GM21619 (cell line): ENCODE data around the gene BIN2.

ENCODE experiments used
- ATAC-seq: cut with Tn5 transposase; IDR thresholded peaks from one replicate; pipeline ENCODE4 v1.9.1; 2021; ENCODE audit not compliant: unreplicated experiment

The BIN2 gene

GRCh38 chr12:51323966-51324895 is at the start of gene BIN2:
Gene BIN2 (minus strand): TSS chr12:51324174. CDS start chr12:51324102, 72 bp downstream.
- peak; percentile 54 for ATAC-seq

DNA sequence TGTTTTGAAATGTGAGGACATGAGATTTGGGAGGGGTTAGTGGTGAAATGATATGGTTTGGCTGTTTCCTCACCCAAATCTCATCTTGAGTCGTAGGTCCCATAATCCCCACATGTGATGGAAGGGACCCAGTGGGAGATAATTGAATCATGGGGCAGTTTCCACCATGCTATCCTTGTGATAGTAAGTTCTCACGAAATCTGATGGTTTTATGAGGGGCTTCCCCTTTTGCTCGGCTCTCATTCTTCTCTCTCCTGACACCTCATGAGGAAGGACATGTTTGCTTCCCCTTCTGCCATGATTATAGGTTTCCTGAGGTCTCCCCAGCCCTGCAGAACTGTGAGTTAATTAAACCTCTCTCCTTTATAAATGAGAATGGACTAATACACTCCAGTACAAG is 49.2 kb upstream of the BIN2 start:
- no peak for ATAC-seq

DNA sequence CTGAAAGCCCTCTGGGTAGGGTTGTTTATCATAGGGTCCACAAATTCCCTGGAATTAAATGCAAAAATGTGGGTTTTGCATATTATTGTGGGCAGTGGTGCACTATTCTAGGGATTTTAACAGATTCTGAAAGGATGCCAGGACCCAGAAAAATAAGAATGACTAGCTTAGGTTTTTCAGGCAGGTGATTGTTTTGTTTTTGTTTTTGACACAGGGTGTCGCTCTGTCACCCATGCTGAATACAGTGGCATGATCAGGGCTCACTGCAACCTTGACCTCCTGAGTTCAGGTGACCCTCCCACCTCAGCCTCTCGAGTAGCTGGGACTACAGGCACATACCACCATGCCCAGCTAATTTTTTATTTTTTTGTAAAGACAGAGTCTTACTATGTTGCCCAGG is 48.0 kb upstream of the BIN2 start:
- ATAC-seq, result no peak

- no peak for ATAC-seq
Measured at GRCh38 chr12:51371295-51371953, 47.5 kb upstream of the BIN2 start.

GRCh38 chr12:51370667-51371066 is 46.7 kb upstream of the BIN2 start:
- ATAC-seq, result no peak

DNA sequence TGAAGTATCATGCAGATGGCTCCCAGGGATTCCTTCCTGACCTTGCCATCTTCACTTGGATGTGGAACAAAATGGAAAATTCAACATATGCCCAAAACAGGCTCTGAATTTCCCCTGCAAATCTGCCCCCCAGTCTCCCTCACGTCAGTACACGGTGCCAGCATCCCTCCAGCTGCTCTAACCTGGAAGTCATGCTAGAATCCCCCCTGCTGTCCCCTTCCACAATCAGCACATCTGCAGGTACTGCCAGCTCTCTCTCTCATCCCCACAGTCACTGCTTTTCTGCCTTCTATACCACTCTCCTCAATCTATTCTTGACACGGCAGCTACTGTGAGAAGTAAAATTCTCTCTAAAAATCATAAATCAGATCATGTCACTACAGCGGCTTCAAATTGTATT is 45.6 kb upstream of the BIN2 start:
- no peak for ATAC-seq

GRCh38 chr12:51368640-51369517 is 44.9 kb upstream of the BIN2 start:
- peak; percentile 99 for ATAC-seq

DNA sequence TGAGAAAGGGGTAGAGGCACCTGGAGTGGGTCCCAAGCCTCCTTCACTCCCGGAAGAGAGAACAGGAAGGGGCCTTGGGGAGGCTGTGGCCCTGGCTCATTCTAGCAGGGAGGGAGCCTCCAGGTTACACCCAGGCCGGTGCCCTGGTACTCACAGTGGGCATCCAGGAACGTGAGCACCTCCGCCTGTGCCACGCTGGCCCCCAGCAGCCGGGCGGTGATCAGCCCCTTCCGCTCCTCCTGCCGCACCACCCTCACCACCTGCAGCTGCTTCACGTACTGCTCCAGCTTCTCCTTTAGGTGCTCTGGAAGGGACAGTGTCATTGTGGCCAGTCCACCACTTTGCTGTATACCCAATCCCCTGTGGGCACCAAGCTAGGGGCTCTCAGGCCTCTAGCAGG is 41.3 kb upstream of the BIN2 start:
- no peak for ATAC-seq

DNA sequence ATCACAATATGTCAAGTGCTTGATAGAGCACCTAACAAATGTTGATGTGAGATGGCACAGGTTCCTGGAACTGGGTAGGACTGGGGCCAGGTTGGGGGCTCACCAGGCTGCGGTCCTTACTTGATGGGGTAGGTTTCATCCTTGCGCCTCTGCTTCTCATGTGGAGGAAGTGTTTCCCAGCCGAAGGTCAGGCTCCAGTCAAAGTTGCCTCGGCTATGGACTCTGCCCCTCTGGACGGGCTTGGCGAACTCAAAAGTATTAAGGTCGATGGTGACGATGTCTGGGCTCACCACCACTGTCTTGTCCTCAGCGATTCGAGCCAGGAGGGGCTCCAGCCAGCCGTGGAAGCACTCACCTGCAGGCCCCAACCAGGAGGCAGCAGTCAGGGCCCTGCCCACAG is 40.0 kb upstream of the BIN2 start:
- ATAC-seq, result no peak

- ATAC-seq, result no peak
Measured at GRCh38 chr12:51362747-51363342, 38.9 kb upstream of the BIN2 start.

DNA sequence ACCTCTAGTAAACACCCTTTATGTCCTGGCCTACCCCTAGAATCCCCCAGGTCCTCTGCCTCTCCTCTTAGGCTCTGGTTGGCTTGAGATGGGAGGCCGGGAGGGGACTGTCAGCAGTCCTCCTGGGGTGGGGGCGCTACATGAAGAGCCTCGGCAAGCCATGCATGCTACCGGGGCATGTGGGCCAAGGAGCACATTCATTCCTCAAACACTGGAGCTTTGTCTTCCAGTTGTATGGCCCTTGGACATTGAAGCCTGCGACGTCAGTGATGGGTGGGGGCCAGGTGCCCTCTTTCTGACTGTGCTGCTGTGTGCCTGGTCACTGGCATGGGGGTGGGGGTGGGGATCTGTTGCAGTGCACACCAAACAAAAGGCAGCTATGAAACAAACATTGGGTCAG is 38.3 kb upstream of the BIN2 start:
- ATAC-seq, result no peak

DNA sequence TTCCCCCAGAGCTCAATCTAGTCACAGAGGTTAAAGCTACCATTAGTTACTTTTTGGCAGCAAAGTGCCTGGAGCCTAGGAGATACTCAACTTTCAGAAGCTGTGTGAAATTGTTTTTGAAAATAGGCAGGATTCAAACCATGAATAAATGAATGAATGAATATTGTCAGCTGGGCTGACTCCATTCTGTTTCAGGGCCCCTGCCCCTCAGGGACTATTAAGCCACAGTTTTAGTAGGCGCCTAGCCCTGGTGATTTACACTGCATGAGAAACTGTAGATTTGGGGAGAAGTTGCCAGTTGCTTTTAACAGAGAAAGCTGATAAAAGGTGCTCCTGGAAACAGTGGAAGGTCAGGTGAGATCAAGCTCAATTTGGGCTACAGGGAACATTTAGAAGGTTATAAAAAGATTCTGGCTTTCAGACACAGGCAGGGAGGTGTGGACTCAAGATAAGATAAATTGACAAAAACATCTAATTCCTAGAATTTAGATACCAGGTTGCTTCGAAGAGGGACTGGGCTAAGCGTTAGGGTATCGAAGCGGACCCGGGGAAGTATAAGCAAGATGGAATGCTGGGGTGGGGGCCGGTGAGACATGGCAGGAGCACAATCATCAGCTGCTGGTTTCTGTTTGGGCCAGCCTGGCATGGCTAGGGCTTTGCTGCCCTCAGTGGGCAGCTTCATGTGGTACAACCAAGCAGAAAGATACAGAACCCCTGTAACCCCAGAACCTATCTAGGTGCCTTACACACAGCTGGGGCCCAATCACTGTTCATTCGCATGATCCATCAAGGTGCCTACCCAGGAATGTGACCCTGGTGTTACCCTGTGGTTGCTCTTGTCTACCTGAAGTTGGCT is 37.4 kb upstream of the BIN2 start:
- ATAC-seq, result no peak

DNA sequence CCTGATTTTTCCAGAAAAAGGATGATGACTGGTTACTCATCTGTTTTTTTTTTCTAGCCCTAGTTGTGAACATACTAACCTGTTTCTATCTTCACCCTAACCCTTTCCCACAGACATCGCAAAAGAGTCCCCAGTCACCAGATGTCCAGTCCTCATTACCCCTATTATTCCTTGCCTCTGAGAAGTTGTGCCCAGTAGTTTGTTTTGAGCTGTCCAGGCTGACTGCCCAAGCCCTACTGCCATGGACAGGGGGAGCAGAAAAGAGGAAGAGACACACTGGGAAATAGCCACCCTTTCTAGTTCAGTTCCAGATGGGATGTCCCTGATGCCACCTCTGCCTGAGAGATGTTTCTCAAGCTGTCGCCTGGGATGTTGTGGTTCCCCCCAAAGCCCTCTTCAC is 36.3 kb upstream of the BIN2 start:
- ATAC-seq, result no peak

DNA sequence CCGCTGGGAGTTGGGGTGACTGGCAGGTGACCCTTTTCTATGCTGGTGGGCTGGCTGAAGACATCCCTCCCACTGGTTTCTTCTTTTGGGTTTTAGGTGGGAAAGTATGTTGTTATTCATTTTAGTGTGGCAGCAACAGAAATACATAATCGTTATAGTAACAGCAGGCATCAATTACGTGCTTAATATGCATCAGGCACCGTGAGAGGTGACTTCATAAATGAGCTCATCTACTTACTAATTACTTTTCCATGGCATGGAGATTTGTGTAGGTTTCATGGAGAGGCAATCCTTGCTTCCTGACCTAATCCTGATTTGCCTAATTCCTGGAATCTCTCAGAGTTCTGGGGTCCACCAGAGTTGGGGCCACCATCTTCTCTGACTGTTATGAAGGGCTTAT is 35.9 kb upstream of the BIN2 start:
- no peak for ATAC-seq

DNA sequence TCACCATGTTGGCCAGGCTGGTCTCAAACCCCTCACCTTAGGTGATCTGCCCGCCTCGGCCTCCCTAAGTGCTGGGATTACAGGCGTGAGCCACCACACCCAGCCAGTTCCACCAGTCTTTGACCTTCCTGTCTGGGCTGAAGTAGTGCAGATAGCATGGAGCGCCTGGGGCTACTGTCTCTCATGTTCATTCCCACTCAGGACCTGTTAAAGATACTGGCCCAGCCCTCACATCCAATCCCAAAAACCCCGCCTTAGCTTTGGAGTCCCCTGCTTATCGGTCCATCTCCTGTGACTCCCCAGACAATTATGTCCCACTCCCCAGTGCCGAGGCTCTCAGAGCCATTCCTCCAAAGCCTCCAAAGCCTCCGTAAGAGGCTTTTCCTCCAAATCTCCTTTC is 34.5 kb upstream of the BIN2 start:
- no peak for ATAC-seq

DNA sequence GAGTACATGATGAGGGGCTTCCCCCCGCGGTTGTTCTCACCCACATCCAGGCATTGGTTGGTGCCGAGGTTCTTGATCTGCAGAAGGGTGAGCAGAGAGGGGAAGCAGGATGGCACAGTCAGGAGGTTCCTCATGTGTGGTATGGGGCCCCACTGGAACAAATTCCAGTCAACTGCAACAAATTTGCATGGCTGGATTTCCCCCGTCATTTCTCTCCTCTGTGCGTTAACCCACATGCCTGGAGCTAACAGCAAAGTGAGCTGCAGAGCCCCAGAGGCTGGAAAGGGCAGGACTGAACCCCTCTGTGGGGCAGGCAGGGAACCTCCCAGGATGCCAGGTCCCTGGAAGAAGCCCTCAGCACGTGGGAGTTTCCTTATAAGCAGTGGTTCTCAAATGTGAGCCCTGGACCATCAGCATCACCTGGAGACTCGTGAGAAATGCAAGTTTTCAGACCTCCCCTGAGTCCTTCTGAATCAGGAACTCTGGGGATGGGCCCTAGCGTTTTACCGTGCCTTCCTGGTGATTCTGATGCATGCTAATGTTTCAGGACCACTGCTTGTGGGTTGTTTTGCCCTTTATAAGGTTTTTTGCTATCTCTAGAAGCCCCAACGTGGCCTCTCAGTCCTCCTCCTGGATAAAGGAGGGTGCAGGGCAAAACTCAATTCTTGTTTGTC is 33.5 kb upstream of the BIN2 start:
- ATAC-seq, result no peak

DNA sequence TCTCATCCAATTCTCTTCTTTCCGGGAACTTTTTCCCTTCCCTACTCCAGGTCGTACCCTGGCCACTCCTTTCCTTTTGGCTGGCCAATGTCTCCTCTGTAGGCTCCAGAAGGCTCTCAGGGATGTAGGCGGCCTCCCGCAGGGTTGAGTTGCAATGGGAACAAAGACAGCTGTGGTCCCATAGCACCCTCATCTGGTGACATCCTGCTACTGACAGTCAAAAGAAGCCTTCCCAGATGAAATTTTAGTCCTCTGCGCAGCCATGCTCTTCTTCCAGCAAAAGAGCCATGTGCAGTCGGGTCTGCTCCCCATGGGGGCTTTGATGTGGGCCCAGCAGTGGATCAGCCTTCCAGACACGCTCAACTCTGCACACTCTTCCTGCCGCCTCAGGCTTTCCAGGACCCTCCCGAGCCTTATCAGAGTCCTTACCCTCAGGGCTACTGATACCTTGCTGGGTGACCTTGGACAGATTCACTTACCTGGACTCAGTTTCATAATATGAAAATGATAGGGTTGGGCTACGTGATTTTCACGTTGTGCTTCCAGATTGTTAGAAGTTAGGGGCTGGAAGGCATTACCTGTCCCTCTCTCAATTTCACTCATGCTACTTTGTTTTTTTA is 28.0 kb upstream of the BIN2 start:
- no peak for ATAC-seq

GRCh38 chr12:51349026-51349425 is 25.1 kb upstream of the BIN2 start:
- ATAC-seq, result no peak

GRCh38 chr12:51348116-51348515 is 24.1 kb upstream of the BIN2 start:
- no peak for ATAC-seq
